Psoas muscle (tissue), 8 donors: Measurements from ENCODE around the gene STKLD1. TPM values are rescaled to one million over a fixed set of nuclear protein-coding genes. Genes with fewer than 3 reads are reported as not detected.

Experiments
- ATAC-seq, 4 donors: fragments of 200-7000 bp; cut with Tn5 transposase; one replicate each; pipeline ENCODE4 v1.9.1; 2020; ENCODE audit warnings: moderate library complexity in 3 of 4, mild to moderate bottlenecking in 2 of 4
- DNase-seq, 2 donors: peaks; one replicate each; pipeline ENCODE4 v3.0.0-alpha.2; 2020
- H3K27ac ChIP-seq: fragments of 200-600 bp; one replicate; pipeline ENCODE4 v1.8.0; 2022
- H3K27me3 ChIP-seq, 3 donors: fragments of 200-600 bp in 1 of 3; one replicate each; pipeline versions ENCODE4 v1.6.1 to v1.8.0; 2013 to 2022; ENCODE audit warnings: low read length in 2 of 3, mild to moderate bottlenecking in 2 of 3, moderate library complexity in 1 of 3; ENCODE audit not compliant: insufficient read depth in 3 of 3
- H3K36me3 ChIP-seq, 2 donors: fragments of 200-600 bp in 1 of 2; one replicate each; pipeline versions ENCODE4 v1.6.1 to v1.8.0; 2013 to 2022; ENCODE audit warnings: low read depth in 1 of 2, mild to moderate bottlenecking in 1 of 2, moderate library complexity in 1 of 2; ENCODE audit not compliant: insufficient read depth in 1 of 2
- H3K4me1 ChIP-seq: fragments of 200-600 bp; one replicate; pipeline ENCODE4 v1.8.0; 2022
- H3K4me3 ChIP-seq: fragments of 200-600 bp; one replicate; pipeline ENCODE4 v1.8.0; 2022; ENCODE audit warnings: mild to moderate bottlenecking
- H3K9me3 ChIP-seq: fragments of 200-600 bp; one replicate; pipeline ENCODE4 v1.8.0; 2022
- CTCF ChIP-seq: fragments of 200-600 bp; IDR thresholded peaks from one replicate; pipeline ENCODE4 v1.8.0; 2022; ENCODE audit warnings: antibody characterized with exemption
- WGBS, 3 donors: extraction: QIAGEN DNeasy Blood & Tissue Kit; methylation state at CpG; one replicate each; pipeline versions ENCODE4 v1.1.6 to v1.1.7; 2013; 5-methylcytosine and 5-hydroxymethylcytosine counted together
- intact Hi-C, 2 donors: fragments of 100-400 bp; cut with DNase I; formaldehyde crosslinking; loops; one replicate each; pipeline versions ENCODE4 v1.11.0 to v1.14.2; 2022
- polyA plus RNA-seq, 3 donors: library from polyadenylated mRNA; stranded (reverse); fragments of 200-250 nt; gene quantifications; one replicate each; pipeline ENCODE4 v1.2.3, GENCODE V29; 2013
- total RNA-seq, 4 donors: library from RNA; stranded (reverse); fragmentation: NEBNext Ultra II Directional in 2 of 4; extraction: Animal tissue kit (Norgen Biotek cat#: 25700) in 2 of 4; gene quantifications; one replicate each; pipeline versions ENCODE4 v1.2.1 to v1.2.4, GENCODE V29; 2021 to 2023
- donor health status: healthy with polysubstance abuse.
- donor health status: DM: no; HTN: no; CAD: no; lungs with moderate emphysema.
- donor health status: Bipolar disorder and iron deficiency.
- donor health status: healthy.
- donor health status: DM: yes; HTN: yes; CAD: no.
- donor health status: DM: no; HTN: no; CAD: no.
- donor health status: DM: no; HTN: no; CAD: no.
- donor health status: DM: yes; HTN: yes; CAD: no.

STKLD1 gene
- total and polyA plus RNA-seq, 7 donors, result 0.07 to 0.69 (median 0.46) TPM

GRCh38 chr9:133439337-133439736 lies 63.2 kb downstream of the STKLD1 start:
- no peaks in the 10 kb centered on the region for H3K27me3 ChIP-seq
- TF ChIP-seq CTCF, result no peak
- WGBS, 3 donors, result 69 to 85% (median 70%) methylated on average over 4 of the region's 4 CpGs
- no peak for ATAC-seq
- H3K36me3 ChIP-seq, result peaks cover 0 to 3% of the 10 kb centered on the region in 2 donors
- H3K4me1 ChIP-seq, result no peaks in the 10 kb centered on the region
- intact Hi-C loops, result no loop called here
- no peaks in the 10 kb centered on the region for H3K9me3 ChIP-seq
- no peak for DNase-seq
- H3K4me3 ChIP-seq, result no peak overlapping the region
- no peak overlapping the region for H3K27ac ChIP-seq

GRCh38 chr9:133440874-133441273 lies 64.7 kb downstream of the STKLD1 start:
- Histone ChIP-seq H3K27me3 (no peaks in the 10 kb centered on the region), H3K27ac (no peak overlapping the region), H3K4me3 (no peak overlapping the region), H3K9me3 (no peaks in the 10 kb centered on the region), H3K36me3 (peaks cover 0 to 3% of the 10 kb centered on the region in 2 donors), H3K4me1 (no peaks in the 10 kb centered on the region)
- intact Hi-C loops, result no loop called here
- WGBS, 3 donors, result 93 to 95% (median 93%) methylated on average over 12 of the region's 12 CpGs
- ATAC-seq, result no peak
- no peak for TF ChIP-seq CTCF
- no peak for DNase-seq

DNA sequence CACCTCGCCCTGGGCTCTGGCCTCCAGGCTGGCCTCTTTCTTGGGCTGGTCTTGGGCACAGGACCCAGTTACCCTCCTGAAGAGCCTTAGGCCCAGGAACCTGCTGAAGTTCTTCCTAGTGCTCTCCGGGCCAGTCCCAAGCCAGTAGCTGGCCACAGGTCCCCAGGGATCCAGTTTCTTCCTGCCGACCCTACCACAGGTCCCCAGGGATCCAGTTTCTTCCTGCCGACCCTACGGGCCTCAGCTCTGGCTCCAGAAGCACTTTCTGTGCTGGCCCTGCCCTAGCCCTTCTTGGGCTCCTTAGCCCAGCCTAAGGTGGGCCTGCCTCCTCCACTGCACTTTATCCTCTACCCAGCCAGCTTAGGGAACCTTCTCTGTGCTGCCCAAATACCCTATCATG lies 65.4 kb downstream of the STKLD1 start:
- no peak for TF ChIP-seq CTCF
- ATAC-seq (no peak), DNase-seq (no peak)
- Histone ChIP-seq H3K4me3 (no peak overlapping the region), H3K27me3 (no peaks in the 10 kb centered on the region), H3K36me3 (peaks cover 0 to 3% of the 10 kb centered on the region in 2 donors), H3K4me1 (no peaks in the 10 kb centered on the region), H3K9me3 (no peaks in the 10 kb centered on the region), H3K27ac (no peak overlapping the region)
- intact Hi-C loops, result no loop called here
- 44 to 49% (median 49%) methylated on average over 5 of the region's 5 CpGs for WGBS, 3 donors

DNA sequence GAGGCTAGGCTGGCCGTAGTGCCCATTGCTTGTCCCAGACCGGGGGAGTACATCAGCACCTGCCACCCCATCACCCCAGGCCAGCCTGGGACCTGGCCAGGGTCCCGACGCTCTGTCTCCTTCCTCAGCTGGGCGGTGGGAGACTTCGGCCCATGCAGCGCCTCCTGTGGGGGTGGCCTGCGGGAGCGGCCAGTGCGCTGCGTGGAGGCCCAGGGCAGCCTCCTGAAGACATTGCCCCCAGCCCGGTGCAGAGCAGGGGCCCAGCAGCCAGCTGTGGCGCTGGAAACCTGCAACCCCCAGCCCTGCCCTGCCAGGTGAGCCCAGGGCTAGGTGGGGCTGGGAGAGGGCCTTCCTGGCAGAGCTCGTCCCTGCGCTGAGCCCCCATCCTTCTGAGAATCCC lies 67.1 kb downstream of the STKLD1 start:
- TF ChIP-seq CTCF, result no peak
- ATAC-seq (no peak), DNase-seq (no peak)
- no peak overlapping the region for H3K27ac ChIP-seq
- H3K27me3 ChIP-seq, result no peaks in the 10 kb centered on the region
- WGBS, 3 donors, result 89 to 94% (median 93%) methylated on average over 11 to 15 of the region's 15 CpGs
- H3K4me3 ChIP-seq, result no peak overlapping the region
- H3K9me3 ChIP-seq, result no peaks in the 10 kb centered on the region
- peaks cover 0 to 3% of the 10 kb centered on the region in 2 donors for H3K36me3 ChIP-seq
- intact Hi-C loops, result no loop called here
- H3K4me1 ChIP-seq, result no peaks in the 10 kb centered on the region

DNA sequence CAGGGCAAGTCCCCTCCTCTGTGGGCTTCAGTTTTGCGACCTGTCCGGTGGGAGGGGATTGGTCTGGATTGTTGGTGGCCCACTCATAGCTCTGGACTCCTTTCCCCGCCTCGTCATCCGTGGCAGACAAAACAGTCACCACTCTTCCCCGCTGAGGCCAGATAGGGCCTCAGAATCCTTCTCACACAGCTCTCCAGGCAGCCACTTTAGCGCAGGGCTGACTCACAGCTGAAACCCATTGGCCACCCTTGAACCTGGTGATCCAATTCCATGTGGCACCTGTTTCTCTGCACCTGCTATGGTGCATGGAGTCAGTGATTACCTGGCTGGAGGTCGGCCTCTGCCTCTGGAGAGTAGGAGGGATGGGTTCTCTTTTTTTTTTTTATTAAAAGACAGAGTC lies 67.8 kb downstream of the STKLD1 start:
- no peak overlapping the region for H3K4me3 ChIP-seq
- peaks cover 0 to 3% of the 10 kb centered on the region in 2 donors for H3K36me3 ChIP-seq
- 85 to 92% (median 87%) methylated on average over 8 of the region's 8 CpGs for WGBS, 3 donors
- ATAC-seq, result no peak
- H3K27me3 ChIP-seq, result no peaks in the 10 kb centered on the region
- no peak for TF ChIP-seq CTCF
- H3K4me1 ChIP-seq, result no peaks in the 10 kb centered on the region
- no peak for DNase-seq
- no peak overlapping the region for H3K27ac ChIP-seq
- H3K9me3 ChIP-seq, result no peaks in the 10 kb centered on the region
- intact Hi-C loops, result no loop called here
